Prostate gland (tissue), 2 donors: ENCODE data around the gene PDIA3.

ENCODE experiments used
- CTCF ChIP-seq, 4 experiments: fragments of 200-600 bp in 2 of 4; fragments of 450-650 bp in 2 of 4; sonication (generic) in 2 of 4; IDR thresholded peaks; 1 replicate in 3 of 4; 2 replicates in 1 of 4; pipeline ENCODE4 v1.5.1; 2016 to 2019; ENCODE audit warnings: antibody characterized with exemption in 4 of 4, mild to moderate bottlenecking in 2 of 4, moderate library complexity in 2 of 4
- POLR2A ChIP-seq: fragments of 450-650 bp; IDR thresholded peaks from one replicate; pipeline ENCODE4 v1.6.1; 2016; ENCODE audit warnings: antibody characterized with exemption, mild to moderate bottlenecking
- POLR2AphosphoS5 ChIP-seq: sonication (generic); formaldehyde crosslinking; IDR thresholded peaks from one replicate; pipeline ENCODE4 v1.6.1; 2017; ENCODE audit warnings: antibody characterized with exemption

GRCh38 chr15:43789409-43789808 is 43.2 kb downstream of the PDIA3 start:
- TF ChIP-seq CTCF (IDR thresholded peaks at IDR 0.05) (no peak), POLR2A (no peak), POLR2AphosphoS5 (no peak)
